H54 (cell line): Measurements from ENCODE around the gene PMM1.

Source experiments
- DNase-seq: peaks from one replicate; pipeline ENCODE4 v3.0.0; 2011; ENCODE audit warnings: low spot score, mixed read lengths; ENCODE audit not compliant: insufficient read length
- FAIRE-seq: peaks from 3 replicates; lab custom pipeline; 2011; peaks lifted over from hg19 to GRCh38; lab: Jason Lieb, UNC
- POLR2A ChIP-seq: IDR thresholded peaks from 2 replicates; pipeline ENCODE4 v1.6.1; 2011; ENCODE audit warnings: low read depth, mild to moderate bottlenecking, low read length

The PMM1 gene

DNA sequence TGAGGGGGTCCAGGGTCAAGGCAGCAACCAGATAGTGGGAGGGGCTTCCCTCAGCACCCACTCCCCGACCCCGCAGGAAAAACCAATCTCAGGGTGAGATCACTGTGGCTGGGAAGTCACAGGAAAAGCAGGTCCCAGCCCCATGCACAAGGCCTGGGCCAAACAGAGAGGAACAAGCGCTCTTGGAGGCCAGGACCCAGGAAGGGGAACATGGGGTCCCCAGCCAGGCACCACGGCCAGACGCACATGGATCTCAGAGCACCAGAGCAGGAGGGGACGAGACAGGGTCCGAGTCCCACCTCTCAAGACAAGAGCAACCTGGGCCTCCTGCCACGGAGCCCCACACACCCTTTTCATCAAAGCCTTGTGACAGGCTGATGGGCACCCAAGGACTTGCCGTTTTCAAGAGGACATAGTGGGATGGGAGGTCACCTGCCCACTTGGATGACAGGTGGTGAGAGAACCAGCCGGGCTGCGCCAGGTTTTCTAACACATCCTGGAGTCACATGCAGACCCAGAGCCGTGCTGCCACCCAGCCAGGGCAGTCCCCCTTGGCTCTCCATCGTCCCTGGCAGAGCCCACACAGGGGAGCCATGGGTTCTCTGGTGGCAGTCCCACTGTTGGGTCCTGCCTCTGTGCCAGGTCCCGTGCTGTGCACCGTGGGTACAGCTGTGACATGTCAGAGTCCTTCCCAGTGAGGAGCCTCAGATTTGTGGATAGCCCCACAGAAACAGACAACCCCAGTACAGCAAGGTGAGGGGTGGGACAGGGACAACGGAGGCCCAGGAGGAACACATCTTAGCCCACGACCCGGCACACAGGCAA lies 58.5 kb downstream of the PMM1 start:
- FAIRE-seq (no peak), DNase-seq (no peak)
- TF ChIP-seq POLR2A = no peak

- no peak for FAIRE-seq
- no peak for TF ChIP-seq POLR2A
- no peak for DNase-seq
Measured at GRCh38 chr22:41528938-41529561, 60.6 kb downstream of the PMM1 start.

DNA sequence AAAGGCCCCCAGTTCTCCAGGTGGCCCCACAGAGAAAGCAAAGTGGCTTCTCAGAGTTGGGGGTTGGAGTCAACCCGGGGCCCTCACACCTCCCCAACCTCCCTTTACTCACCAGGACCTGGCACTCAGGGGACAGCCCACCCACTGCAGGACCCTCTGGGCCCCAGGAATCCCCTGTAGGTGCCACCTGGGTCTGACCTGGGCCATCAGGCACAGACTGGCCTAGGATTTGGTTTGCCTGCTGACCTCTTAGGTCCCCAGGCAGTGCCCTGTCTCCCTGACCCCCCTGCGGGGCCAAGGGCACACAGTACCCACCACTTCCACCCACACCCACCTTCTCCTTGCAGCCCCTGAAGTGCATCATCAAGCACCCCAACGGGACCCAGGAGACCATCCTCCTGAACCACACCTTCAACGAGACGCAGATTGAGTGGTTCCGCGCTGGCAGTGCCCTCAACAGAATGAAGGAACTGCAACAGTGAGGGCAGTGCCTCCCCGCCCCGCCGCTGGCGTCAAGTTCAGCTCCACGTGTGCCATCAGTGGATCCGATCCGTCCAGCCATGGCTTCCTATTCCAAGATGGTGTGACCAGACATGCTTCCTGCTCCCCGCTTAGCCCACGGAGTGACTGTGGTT lies 61.4 kb downstream of the PMM1 start:
- DNase-seq (no peak), FAIRE-seq (no peak)
- TF ChIP-seq POLR2A = no peak
